GM12878 (cell line): ENCODE data around the gene CCR3. TPM values are rescaled to one million over a fixed set of nuclear protein-coding genes. Genes with fewer than 3 reads are reported as not detected.

Source experiments
- ATAC-seq: fragments of 200-7000 bp; cut with Tn5 transposase; 3 replicates; pipeline ENCODE4 v1.9.1; 2020; ENCODE audit warnings: mild to moderate bottlenecking, moderate library complexity
- BruUV-seq: library from RNA; stranded (reverse); fragments of 400-500 nt; replicated peaks from 2 replicates; lab custom pipeline; 2021; lab: Mats Ljungman, UMichigan
- CTCF ChIA-PET: fragments of 300-600 bp; sonication (Branson Sonifier 250); formaldehyde crosslinking; extraction: SDS; loops from one replicate; lab custom pipeline; 2021; ENCODE audit warnings: inconsistent platforms; lab: Yijun Ruan, JAX
- POLR2A ChIA-PET: fragments of 350-600 bp; formaldehyde crosslinking; extraction: SDS; loops from one replicate; lab custom pipeline; 2021; ENCODE audit warnings: inconsistent platforms; lab: Charles Lee
- RAD21 ChIA-PET: fragments of 300-600 bp; sonication (Branson Sonifier 250); formaldehyde crosslinking; loops from one replicate; lab custom pipeline; 2023; ENCODE audit warnings: antibody characterized with exemption; ENCODE audit not compliant: unreplicated experiment; lab: Charles Lee
- SMC1A ChIA-PET: fragments of 300-600 bp; sonication (Branson Sonifier 250); formaldehyde crosslinking; loops from one replicate; lab custom pipeline; 2023; ENCODE audit not compliant: unreplicated experiment, uncharacterized antibody; lab: Charles Lee
- DNase-seq: peaks from one replicate; pipeline ENCODE4 v3.0.0-alpha.2; 2011; ENCODE audit warnings: low read depth, low spot score
- FAIRE-seq: peaks from 3 replicates; lab custom pipeline; 2011; peaks lifted over from hg19 to GRCh38; lab: Jason Lieb, UNC
- H2AFZ ChIP-seq: 2 replicates; pipeline ENCODE4 v1.6.0; 2011; ENCODE audit warnings: low read depth, low read length, control low read depth; ENCODE audit not compliant: control insufficient read depth
- H3K27ac ChIP-seq: 2 replicates; pipeline ENCODE4 v1.5.1; 2011; ENCODE audit warnings: control low read depth; ENCODE audit not compliant: control insufficient read depth, insufficient read depth
- H3K27me3 ChIP-seq, 2 experiments: replicated peaks in 1 of 2; 2 replicates each; pipeline versions ENCODE4 v1.6.0 to v1.6.1; 2011; ENCODE audit warnings: low read length in 1 of 2; ENCODE audit not compliant: control insufficient read depth in 2 of 2, insufficient read depth in 2 of 2
- H3K36me3 ChIP-seq, 2 experiments: 2 replicates each; pipeline ENCODE4 v1.5.1; 2011; ENCODE audit warnings: low read length in 1 of 2; ENCODE audit not compliant: control insufficient read depth in 2 of 2, insufficient read depth in 2 of 2
- H3K4me1 ChIP-seq: 2 replicates; pipeline ENCODE4 v1.6.1; 2011; ENCODE audit warnings: mild to moderate bottlenecking, low read length, moderate library complexity, mixed read lengths; ENCODE audit not compliant: control insufficient read depth, insufficient read depth
- H3K4me2 ChIP-seq: 2 replicates; pipeline ENCODE4 v1.6.0; 2011; ENCODE audit warnings: control low read depth; ENCODE audit not compliant: control insufficient read depth, insufficient read depth
- H3K4me3 ChIP-seq: fragments of 200-600 bp; sonication (generic); 2 replicates; pipeline ENCODE4 v1.5.1; 2016
- H3K79me2 ChIP-seq: 2 replicates; pipeline ENCODE4 v1.6.0; 2011; ENCODE audit warnings: low read length; ENCODE audit not compliant: control insufficient read depth, insufficient read depth
- H3K9ac ChIP-seq: 2 replicates; pipeline ENCODE4 v1.8.0; 2011; ENCODE audit warnings: low read length, control low read depth, mixed read lengths; ENCODE audit not compliant: control insufficient read depth, insufficient read depth
- H3K9me3 ChIP-seq: replicated peaks from 3 replicates; pipeline ENCODE4 v1.5.1; 2011; ENCODE audit warnings: mild to moderate bottlenecking, low read length; ENCODE audit not compliant: control insufficient read depth, insufficient read depth
- H4K20me1 ChIP-seq: 2 replicates; pipeline ENCODE4 v1.6.0; 2011; ENCODE audit not compliant: control insufficient read depth, insufficient read depth
- CEBPB ChIP-seq, 2 experiments: fragments of 150-350 bp in 1 of 2; IDR thresholded peaks; 2 replicates each; pipeline ENCODE4 v1.6.1; 2012 to 2014; ENCODE audit warnings: low read depth in 2 of 2, low read length in 2 of 2, borderline replicate concordance in 1 of 2, inconsistent platforms in 1 of 2
- HDAC2 ChIP-seq: fragments of 200-600 bp; sonication (generic); IDR thresholded peaks from 2 replicates; pipeline ENCODE4 v1.6.1; 2017
- MTA3 ChIP-seq: IDR thresholded peaks from 2 replicates; pipeline ENCODE4 v1.6.1; 2012; ENCODE audit warnings: low read length, inconsistent platforms, borderline replicate concordance
- SMC3 ChIP-seq: IDR thresholded peaks from 2 replicates; pipeline ENCODE4 v1.6.1; 2011; ENCODE audit warnings: low read length, improper control_type of control experiment, borderline replicate concordance
- WGBS: methylation state at CpG from one replicate; pipeline ENCODE4 v1.1.6; 2016; ENCODE audit warnings: low lambda C conversion rate; ENCODE audit not compliant: insufficient replicate concordance, insufficient coverage; ENCODE audit errors: missing lambda C conversion rate; 5-methylcytosine and 5-hydroxymethylcytosine counted together
- in situ Hi-C: fragments of 300-500 bp; cut with MboI; formaldehyde crosslinking; loops from 9 replicates; pipeline ENCODE4 v1.14.3; 2018; ENCODE audit warnings: mixed read lengths
- intact Hi-C: fragments of 100-400 bp; cut with micrococcal nuclease; formaldehyde crosslinking; loops from one replicate; pipeline ENCODE4 v1.14.2; 2022; ENCODE audit not compliant: unreplicated experiment
- polyA plus RNA-seq, 11 experiments: library from polyadenylated mRNA; depleted of rRNA in 4 of 11; unstranded in 6 of 11; stranded (reverse) in 5 of 11; fragments of >200 nt; fragmentation: Nextera tagmentation in 4 of 11; fragmentation: Illumina TruSeq in 1 of 11; extraction: Ambion mirVana in 4 of 11; extraction: Trizol in 1 of 11; gene quantifications; 1 replicate in 1 of 11; 2 replicates in 10 of 11; pipeline versions ENCODE4 v1.2.1 to v1.2.3, GENCODE V29; 2011 to 2016; ENCODE audit warnings: inconsistent platforms in 2 of 11, missing spikeins in 2 of 11, low read depth in 1 of 11
- total RNA-seq, 4 experiments: library from RNA; depleted of rRNA in 3 of 4; stranded (reverse); fragments of >200 nt in 3 of 4; fragmentation: Illumina TruSeq in 1 of 4; extraction: Trizol in 1 of 4; gene quantifications; 2 replicates each; pipeline versions ENCODE4 v1.2.1 to v1.2.3, GENCODE V29; 2013 to 2021
- TF ChIP-seq, protein P1 (sequence below): fragments of 450-650 bp; IDR thresholded peaks from 2 replicates; pipeline ENCODE4 v1.6.1; 2017; ENCODE audit warnings: low read depth, mild to moderate bottlenecking, moderate library complexity
- TF ChIP-seq, protein P2 (sequence below): IDR thresholded peaks from 2 replicates; pipeline ENCODE4 v1.6.1; 2011; ENCODE audit warnings: borderline replicate concordance, low read depth, mild to moderate bottlenecking, moderate library complexity, mixed read lengths, low read length; ENCODE audit not compliant: insufficient read depth; ENCODE audit errors: extremely low read length
- TF ChIP-seq, protein P3 (sequence below): fragments of 450-650 bp; IDR thresholded peaks from 2 replicates; pipeline ENCODE4 v1.6.1; 2016; ENCODE audit warnings: mild to moderate bottlenecking

The CCR3 gene
- total and polyA plus RNA-seq, 10 of the 15 experiments (the other 5 are each of a cell fraction or from before 2014, with no cell fraction given), result 0.13 to 0.78 (median 0.41) TPM; not detected in 1

DNA sequence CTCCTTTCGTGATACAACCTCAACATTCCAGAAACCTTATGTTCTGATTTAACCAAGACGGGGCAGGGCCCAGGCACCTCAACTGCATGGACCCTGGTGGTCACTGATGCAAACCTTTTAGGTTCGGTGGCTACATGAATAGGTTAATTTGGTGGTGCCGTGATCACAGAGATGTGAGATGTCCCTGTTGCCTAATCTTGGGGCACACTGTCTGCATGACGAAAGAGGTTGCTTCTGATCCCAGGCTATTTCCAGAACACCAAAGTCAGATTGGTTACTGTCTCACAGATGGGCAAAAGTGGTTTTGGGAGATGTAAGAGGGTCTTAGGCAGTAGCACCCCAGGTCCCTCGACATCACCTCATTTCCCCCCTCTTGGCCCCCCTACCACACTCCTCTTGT is 30.2 kb upstream of the CCR3 start:
- in situ Hi-C loops, result loop anchor here (5.0 to 10.0 kb wide), 2 partner anchors 160 to 267 kb away; partner anchors contain the start of genes CCR5 and CXCR6
- TF ChIP-seq CEBPB (IDR thresholded peaks at IDR 0.05; ENCODE audit: borderline replicate concordance in 1 of 2, low read depth in 2 of 2, low read length in 2 of 2) (no peak), MTA3 (no peak), SMC3 (no peak), HDAC2 (no peak)
- TF ChIP-seq, protein P1, sequence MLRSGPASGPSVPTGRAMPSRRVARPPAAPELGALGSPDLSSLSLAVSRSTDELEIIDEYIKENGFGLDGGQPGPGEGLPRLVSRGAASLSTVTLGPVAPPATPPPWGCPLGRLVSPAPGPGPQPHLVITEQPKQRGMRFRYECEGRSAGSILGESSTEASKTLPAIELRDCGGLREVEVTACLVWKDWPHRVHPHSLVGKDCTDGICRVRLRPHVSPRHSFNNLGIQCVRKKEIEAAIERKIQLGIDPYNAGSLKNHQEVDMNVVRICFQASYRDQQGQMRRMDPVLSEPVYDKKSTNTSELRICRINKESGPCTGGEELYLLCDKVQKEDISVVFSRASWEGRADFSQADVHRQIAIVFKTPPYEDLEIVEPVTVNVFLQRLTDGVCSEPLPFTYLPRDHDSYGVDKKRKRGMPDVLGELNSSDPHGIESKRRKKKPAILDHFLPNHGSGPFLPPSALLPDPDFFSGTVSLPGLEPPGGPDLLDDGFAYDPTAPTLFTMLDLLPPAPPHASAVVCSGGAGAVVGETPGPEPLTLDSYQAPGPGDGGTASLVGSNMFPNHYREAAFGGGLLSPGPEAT, result no peak
- TF ChIP-seq, protein P2, sequence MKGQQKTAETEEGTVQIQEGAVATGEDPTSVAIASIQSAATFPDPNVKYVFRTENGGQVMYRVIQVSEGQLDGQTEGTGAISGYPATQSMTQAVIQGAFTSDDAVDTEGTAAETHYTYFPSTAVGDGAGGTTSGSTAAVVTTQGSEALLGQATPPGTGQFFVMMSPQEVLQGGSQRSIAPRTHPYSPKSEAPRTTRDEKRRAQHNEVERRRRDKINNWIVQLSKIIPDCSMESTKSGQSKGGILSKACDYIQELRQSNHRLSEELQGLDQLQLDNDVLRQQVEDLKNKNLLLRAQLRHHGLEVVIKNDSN, result no peak
- TF ChIP-seq, protein P3, sequence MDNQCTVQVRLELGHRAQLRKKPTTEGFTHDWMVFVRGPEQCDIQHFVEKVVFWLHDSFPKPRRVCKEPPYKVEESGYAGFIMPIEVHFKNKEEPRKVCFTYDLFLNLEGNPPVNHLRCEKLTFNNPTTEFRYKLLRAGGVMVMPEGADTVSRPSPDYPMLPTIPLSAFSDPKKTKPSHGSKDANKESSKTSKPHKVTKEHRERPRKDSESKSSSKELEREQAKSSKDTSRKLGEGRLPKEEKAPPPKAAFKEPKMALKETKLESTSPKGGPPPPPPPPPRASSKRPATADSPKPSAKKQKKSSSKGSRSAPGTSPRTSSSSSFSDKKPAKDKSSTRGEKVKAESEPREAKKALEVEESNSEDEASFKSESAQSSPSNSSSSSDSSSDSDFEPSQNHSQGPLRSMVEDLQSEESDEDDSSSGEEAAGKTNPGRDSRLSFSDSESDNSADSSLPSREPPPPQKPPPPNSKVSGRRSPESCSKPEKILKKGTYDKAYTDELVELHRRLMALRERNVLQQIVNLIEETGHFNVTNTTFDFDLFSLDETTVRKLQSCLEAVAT, result no peak
- TF ChIP-seq, all 136 proteins: peak for 0
- H3K27ac ChIP-seq, result no peak overlapping the region
- H3K4me1 ChIP-seq, result peaks cover 49% of the 10 kb centered on the region
- no peak overlapping the region for H3K4me3 ChIP-seq
- RAD21 ChIA-PET, result interaction anchor here (7.3 to 7.7 kb wide), 2 partner anchors 120 to 159 kb away, joined by 191 to 268 read pairs; partner anchors contain the start of gene CCR5
- H3K36me3 ChIP-seq, result no peaks in the 10 kb centered on the region
- no peak for ATAC-seq
- BruUV-seq, result no TSS peak
- no peaks in the 10 kb centered on the region; the same call in 1 of the 2 replicates for H3K79me2 ChIP-seq
- H3K9me3 ChIP-seq, result no peaks in the 10 kb centered on the region
- H3K27me3 ChIP-seq, result peaks cover 0 to 5% of the 10 kb centered on the region in 2 experiments; a peak in 1 of 4 replicates
- POLR2A ChIA-PET, result no interaction called here
- no peak for DNase-seq
- CTCF ChIA-PET, result interaction anchor here (7.2 to 7.7 kb wide), 2 partner anchors 126 to 157 kb away, joined by 177 to 396 read pairs; partner anchors contain the start of gene CCR5
- intact Hi-C loops, result no loop called here
- H3K9ac ChIP-seq, result no peak overlapping the region
- no peaks in the 10 kb centered on the region for H4K20me1 ChIP-seq
- 52% methylated on average over 6 of the region's 6 CpGs for WGBS
- no peak overlapping the region for H3K4me2 ChIP-seq
- SMC1A ChIA-PET, result interaction anchor here (1.0 to 7.8 kb wide), 3 partner anchors 121 to 166 kb away, joined by 5 to 342 read pairs (median 185); partner anchors contain the start of gene CCR5
- no peak for FAIRE-seq
- H2AFZ ChIP-seq, result no peak overlapping the region
